CD4-positive, alpha-beta T cell treated with Interleukin-10 for 1 hour (primary cell): ENCODE results near the gene HOXD11.

ENCODE experiments used
- DNase-seq: peaks from one replicate; pipeline ENCODE4 v3.0.0-alpha.2; 2020

The HOXD11 gene

GRCh38 chr2:176106581-176107539 is at the start of gene HOXD11:
Gene HOXD11 (plus strand): TSS chr2:176107280. CDS start chr2:176107356, 76 bp downstream.
- no peak for DNase-seq

- no peak for DNase-seq
These were observed 43.1 kb upstream of the HOXD11 start for GRCh38 chr2:176063958-176064357.

DNA sequence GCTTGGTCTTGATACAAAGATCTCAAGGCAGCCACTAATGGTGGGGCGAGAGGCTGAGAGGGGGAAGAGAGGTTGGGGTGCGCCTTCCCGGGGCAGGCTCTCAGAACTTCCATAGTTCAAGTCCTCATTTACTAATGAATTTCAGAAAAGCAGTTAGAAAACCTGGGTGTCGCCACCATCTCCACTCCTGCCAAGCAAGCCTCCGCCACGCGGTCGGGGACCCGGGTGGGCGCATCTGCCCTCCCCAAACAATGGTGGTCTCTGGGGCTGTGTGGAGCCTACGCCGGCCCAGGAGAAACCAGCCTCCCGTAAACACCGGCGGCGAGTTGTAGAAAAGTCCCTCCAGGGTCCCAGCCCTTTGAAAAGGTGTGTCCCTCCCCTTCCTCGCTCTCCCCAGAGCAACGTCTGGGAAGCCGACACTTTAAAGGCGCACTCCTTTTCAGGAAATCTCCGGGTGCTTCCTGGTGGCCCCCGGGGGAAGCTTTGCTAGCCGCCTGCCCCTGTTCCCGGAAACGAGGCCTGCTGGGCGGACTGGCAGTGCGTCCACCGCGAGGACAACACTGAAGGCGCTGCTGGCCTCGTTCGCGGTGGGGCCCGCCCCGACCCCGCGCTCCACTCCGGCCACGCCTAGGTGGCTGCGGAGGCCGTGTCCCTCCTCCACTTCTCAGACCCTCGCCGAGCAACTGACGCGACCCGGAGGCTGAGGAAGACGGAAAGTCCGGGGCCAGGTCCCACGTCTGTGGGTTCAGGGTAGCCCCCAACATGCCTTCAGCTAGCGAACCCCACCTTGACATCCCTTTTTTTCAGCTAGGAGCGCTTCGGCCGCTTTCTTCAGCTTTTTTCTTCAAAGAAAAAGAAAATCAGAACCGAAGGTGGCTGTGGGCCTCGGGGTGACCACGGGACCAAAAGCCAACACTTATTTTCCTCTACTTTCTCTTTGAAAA is 40.2 kb upstream of the HOXD11 start:
- no peak for DNase-seq

- DNase-seq: no peak
These were observed 39.3 kb upstream of the HOXD11 start for GRCh38 chr2:176067589-176068418.

DNA sequence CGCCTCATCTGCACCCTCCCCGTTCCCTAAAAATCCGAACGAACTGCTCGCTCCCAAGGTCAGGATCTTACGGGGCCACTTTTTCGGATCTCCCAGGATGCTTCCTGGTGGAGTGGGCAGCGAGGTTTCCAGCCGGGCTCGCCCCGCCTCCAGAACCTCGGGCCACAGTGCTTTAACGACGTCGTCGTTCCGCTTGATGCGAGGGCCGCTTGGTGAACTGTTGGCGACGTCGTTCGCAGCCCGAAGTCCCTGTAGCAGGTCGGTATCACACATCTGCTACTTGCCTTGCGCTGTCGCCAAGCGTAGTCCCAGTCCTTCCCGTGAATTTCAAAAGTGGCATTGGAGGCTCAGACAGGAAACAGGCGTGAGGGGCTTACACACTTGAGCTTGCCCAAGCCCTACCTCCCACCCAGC is 38.7 kb upstream of the HOXD11 start:
- no peak for DNase-seq

DNA sequence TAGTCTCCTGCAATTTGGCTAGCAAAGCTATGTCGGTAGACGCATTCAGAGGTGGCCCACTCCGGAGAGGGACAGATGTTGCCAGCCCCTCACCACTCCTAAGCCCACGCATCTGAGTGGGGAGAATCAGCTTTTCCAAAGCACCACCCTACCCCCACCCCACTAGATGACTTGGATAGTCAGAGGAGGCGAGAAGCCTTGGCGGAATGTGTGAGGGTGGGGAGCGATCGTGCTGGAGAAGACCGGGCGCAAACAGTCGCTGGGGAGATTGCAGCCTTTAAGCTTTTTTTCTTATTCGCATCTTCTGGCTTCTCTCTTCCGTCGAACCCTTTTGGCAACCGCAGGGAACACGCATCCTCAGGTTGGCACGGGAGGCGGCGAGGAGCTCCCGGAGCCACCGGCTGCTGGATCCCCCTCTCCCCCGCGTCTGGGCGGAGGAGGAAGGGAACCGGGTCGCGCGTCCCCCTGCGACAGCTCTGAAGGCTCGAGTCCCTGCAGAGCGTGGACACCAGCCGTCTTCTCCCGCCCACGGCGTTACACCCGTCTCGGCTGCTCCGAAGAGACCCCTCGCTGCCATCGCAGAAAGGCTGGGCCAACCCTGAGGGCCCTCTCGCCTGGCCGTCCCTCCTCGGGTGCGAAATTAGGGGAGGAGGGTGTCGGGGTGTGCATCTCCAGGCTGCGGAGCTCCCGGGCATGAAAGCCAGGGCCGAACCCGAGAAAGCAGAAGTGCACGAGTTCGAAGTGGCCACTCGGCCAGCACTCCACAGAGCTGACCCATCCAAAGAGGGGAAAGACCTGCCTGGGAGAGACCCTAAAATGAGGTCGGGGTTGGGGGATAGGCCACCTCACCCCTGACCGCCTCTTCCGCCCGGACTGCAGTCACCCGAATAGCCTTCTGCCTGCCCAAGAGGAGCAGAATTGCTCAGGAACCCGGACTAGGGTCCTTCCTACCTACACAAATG is 35.5 kb upstream of the HOXD11 start:
- no peak for DNase-seq

DNA sequence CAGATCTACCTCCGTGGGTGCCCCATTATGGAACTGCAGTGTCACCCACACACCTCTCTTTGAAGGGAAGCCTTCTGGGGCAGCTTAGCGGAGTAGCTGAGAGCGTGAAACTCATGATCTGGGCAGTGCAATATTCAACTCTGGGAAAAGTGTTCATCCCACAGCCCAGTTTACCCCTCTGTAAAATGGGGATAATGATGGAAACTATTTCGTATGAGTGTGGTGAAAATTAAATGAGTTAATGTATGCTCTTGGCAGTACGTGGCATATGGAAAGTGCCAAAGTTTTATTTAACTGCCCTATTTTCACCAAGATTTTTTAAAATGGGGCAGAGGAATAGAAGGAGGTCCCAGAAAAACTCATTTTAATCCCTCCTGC is 34.8 kb upstream of the HOXD11 start:
- DNase-seq: no peak

DNA sequence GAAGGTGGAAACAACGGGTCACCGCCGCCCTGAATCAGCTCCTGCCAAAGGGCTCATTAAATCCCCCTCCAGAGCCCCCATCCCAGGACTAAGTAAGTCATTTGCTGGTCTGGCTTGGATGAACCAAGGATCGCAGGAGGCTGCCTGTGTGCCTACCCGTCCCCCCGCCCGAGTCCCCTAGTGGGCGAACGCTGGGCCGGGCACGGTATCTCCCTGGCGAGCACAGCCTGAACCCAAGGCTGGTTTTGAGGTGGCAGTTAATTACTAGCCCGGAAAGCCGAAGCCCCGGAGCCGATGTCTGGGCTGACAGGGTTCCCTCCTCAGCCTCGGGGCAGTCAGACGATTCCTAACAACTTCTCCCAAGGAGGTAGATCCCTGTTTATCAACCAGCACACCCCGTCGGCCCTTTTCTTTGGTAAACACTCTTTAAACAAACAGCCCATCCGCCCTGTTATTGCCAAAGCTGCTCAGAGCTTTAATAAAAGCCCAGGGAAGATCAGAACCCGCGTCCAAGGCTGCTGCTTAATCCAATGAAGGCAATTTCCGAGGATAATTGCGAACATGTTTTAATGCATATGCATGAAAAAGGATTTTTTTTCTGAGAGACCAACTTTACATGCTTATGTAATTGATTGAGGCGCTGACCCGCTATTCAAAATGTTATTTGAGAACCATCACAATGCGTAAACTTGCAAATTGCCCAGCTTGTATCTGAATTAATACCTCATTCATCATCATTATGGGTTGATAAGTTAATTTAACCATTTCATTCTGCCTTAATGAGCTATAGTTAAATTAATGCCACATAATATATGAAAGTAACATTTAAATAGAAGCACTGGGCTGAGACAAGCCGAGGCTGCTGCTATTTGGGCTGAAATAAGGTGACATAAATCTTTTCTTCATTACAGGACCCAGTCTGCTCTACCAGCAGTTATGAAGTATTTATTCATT is 33.9 kb upstream of the HOXD11 start:
- DNase-seq: no peak

- DNase-seq: no peak
These were observed 32.1 kb upstream of the HOXD11 start for GRCh38 chr2:176074919-176075425.

DNA sequence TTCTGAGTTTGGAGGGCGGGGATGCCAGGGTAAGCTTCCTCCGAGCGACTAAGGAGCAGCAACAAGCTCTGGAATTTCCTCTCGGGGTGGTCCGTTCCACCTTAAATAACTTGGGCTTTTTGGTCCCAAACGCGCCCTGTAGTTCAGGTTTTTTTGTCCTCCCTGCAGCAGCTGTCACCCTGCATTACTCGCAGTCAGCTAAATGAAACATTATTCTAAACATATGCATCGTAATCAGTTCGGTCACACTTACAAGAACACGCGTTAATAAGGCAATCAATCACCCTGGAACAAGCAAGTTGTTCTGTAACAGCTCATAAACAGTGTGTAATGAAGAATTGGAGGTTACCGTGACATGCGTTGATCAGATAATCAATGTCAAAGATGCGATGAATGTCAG is 31.6 kb upstream of the HOXD11 start:
- no peak for DNase-seq

DNA sequence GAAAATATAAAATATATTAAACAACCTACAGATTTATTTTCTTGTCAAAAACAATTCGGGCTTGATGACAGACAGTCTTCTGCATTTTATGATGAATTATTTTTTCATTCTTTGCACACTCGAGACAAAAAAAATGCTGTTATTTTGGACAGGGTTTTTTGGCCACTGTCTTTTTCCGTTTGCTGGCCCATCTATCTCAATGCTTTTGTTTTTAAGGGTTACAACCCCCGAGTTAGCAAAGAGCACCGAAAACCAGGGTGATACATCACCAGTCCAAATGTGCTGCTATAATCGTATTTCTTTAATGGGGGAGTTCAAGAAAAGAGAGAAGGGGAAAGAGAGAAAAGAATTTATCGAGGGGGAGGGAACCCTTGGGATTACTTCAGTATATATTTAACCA is 31.0 kb upstream of the HOXD11 start:
- no peak for DNase-seq

GRCh38 chr2:176076796-176077195 is 30.3 kb upstream of the HOXD11 start:
- no peak for DNase-seq

DNA sequence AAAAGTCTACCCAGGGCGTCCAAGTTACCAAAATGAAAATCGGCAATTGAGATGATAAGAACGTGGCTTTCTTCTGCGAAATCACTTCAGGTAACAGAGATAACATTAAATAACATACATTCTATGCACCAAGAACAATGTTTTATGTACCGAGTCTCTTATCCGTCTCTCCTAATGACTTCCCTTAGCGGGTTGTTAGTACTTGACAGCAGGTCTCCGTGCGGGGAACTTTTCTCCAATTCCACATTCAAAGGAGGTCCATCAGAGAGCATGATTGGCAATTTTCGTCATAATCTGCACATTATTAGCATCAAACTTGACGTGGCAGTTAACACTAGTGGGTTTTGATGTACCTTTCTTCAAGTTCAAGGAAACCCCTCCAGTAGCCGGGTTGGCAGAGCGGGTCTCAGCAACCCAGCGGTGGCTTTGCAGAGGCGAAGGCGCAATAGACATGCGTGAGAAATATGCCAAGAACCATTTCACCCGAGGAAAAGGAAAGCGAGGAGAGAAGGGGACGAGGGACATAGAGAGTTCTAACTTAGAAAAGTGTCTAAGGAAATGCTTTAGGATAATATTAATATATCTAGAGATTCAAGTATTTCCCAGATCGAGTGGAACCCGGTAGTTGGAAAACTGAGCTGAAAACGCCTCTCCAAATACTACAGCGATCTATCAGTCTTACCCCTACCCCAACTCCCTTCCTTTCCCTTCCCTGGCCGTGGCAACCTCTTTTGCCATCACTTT is 28.4 kb upstream of the HOXD11 start:
- DNase-seq: no peak

GRCh38 chr2:176079285-176079830 is 27.7 kb upstream of the HOXD11 start:
- DNase-seq: no peak

DNA sequence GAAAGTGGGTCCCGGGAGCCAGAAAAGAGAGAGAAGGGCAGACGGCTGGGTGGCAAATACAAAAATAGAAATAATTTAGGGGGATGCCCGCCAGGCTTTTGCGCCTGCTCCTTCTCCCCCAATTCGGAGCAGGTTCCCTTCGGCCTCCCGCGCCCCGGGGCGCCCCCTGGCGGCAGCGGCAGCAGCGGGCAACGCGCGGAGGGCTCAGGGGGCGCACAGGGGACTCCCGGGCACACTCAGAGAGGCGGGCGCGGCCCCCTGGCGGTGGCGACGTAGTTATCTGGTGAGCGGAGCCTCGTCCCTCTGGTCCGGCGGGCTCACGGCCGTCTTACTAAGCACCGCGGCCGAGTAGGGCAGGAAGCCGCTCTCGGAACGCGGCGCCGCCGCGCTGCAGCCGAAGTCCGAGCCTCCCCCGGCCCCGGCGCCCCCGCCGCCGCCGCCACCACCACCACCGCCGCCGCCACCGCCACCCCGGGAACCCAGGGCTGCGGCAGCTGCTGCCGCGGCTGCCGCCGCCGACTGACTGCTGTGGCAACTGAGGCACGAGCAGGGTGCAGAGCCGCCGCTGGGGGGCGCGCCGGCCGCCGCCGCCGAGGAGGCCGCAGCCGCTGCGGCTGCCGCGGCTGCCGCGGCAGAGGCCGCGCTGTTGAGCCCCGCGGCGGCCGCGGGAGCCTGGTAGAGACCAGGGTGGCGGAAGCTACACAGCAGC is 27.1 kb upstream of the HOXD11 start:
- no peak for DNase-seq

DNA sequence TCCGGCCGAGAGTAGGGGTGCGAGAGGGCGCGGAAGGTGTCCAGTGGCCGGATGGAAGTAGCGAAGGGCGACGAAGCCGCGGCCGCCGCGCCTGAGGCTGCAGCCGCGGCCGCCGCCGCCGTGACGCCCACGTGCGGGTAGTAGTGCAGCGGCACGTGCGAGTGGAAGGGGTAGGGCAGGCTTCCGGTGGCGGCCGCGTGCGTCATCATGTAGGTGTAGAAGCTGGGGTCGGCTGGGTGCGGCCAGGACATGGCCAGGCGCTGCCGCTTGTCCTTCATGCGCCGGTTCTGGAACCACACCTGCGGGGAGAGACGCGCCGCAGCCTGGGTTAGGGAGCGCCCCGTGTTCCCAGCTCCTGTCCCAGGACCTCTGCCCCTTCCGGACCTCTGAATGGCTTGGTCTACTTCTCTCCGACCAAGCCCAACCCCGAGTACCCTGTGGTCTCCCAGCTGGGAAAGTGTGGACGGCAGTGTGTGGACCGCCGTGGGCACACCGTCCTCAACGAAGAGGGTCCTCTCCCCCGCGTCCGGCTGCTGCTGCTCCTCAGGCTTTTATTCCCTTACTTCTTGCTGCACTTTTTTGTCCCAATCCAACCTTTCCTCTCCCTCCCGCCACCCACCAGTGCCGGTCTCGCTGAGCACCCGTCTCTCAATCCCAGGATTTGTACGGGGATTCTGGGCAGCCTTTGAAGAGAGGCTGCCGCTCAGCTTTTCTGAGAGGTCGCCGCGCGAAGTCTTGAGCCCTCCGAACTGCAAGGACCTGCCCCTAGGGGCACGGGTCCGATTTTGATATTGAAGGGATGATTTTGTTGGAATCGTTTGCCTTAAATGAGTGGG is 26.3 kb upstream of the HOXD11 start:
- DNase-seq: no peak

DNA sequence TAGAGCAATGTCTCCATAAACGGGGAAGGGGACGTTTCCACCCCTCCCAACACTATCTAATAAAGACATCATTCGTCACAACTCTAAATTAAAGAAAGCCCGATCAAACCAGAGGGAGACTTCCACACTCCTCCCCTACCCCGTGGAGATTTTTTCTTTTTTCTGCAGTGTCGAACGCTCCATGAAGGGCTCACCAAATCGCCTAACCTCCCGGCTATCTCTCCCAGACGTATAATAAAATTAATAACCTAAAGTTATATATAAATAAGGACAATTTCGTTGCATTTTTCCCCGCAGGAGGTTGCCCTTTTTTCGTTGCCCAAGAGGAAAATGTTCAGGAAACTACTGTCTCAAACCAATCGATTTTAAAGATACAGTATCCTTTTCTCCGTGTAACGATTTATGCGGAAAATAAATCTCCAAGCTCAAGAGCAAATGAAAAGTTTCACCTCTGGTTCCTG is 25.7 kb upstream of the HOXD11 start:
- no peak for DNase-seq
